GM08714 (cell line): Measurements from ENCODE around the gene PCDH9.

Source experiments
- H3K4me3 ChIP-seq: fragments of 200-500 bp; sonication (Bioruptor generic); 2 replicates; pipeline ENCODE4 v1.5.1; 2014; ENCODE audit warnings: mild to moderate bottlenecking, low read length, inconsistent platforms
- ZNF274 ChIP-seq: IDR thresholded peaks from 2 replicates; pipeline ENCODE4 v1.6.1; 2012; ENCODE audit warnings: mild to moderate bottlenecking, low read depth, low read length

The PCDH9 gene

GRCh38 chr13:67076378-67076777 is 153.8 kb downstream of the PCDH9 start:
- no peak for TF ChIP-seq ZNF274
- H3K4me3 ChIP-seq, result no peak overlapping the region

DNA sequence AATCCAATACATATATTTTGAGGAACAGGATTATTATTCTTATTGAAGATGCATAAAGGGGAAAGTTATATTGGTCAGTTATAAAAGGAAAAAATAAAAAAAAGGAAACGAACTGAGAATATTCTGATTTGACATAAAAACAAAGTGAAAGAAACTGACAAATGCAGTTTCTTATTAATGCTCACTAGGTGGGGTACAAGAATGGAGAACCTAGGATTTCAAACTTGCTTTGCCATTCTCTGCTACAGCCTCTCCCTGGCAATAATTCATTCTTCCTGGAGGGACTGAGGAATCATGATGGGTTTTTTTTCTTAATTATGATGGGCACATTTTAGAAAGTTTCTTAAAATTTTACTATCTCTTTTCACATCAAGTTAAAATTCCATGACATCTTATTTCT is 154.9 kb downstream of the PCDH9 start:
- no peak for TF ChIP-seq ZNF274
- no peak overlapping the region for H3K4me3 ChIP-seq

DNA sequence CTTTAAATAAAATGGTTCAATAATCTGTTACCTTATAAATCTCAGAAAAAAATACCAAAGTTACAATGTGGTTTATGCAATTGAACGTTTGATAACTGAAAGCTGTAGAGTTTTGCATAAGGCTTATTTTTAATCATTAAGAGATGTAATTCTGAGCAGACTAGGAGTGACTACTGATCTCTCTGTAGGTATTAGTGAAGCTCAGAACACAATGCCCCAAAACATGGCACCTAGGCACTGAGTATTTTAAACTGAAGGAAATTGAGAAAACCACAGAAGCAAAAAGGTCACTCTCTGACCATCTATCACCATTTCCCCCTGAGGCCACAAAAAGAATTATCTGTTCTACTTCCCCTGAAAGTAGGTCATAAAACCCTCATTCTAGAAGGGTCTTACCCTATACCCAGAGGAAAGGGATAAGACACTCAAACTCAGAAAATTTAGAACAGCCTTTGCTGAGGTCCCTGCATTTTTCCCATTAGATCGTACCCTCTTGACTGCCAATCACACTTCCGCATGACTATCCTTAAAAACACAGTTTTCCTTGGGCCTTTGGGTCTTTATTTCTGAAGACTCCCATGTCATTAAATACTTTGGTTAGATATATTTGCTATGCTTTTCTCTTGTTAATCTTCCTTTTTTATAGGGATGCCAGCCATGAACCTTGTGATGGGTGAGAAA is 158.1 kb downstream of the PCDH9 start:
- no peak overlapping the region for H3K4me3 ChIP-seq
- no peak for TF ChIP-seq ZNF274

- no peak for TF ChIP-seq ZNF274
Observed at GRCh38 chr13:67070306-67070705, 159.8 kb downstream of the PCDH9 start.

GRCh38 chr13:67069117-67069767 is 160.9 kb downstream of the PCDH9 start:
- no peak for TF ChIP-seq ZNF274
- no peak overlapping the region for H3K4me3 ChIP-seq

More at GRCh38 chr13:67070306-67070705, 159.8 kb downstream of the PCDH9 start:
- no peak overlapping the region for H3K4me3 ChIP-seq

DNA sequence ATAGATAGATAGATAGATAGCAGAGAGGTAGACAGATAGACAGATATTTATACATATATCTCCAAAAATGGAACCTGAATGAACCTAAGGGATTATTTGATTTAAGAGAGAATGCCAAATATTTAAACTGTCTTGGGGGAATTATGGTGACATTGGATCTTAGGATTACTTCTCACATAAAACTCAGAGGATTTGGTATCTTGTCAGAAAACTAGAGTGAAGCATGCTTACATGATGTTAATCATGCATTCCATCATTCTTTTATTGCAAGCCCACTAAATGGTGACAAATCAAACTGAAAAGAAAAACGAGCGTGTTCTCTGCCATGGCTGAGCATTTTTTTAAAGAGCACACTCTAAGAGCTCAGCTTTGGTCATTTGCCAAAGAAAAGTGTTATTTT is 165.2 kb downstream of the PCDH9 start:
- no peak for TF ChIP-seq ZNF274
- H3K4me3 ChIP-seq, result no peak overlapping the region

GRCh38 chr13:67063036-67063435 is 167.1 kb downstream of the PCDH9 start:
- TF ChIP-seq ZNF274, result no peak

GRCh38 chr13:67062160-67062559 is 168.0 kb downstream of the PCDH9 start:
- TF ChIP-seq ZNF274, result no peak

More at GRCh38 chr13:67063036-67063435, 167.1 kb downstream of the PCDH9 start:
- H3K4me3 ChIP-seq, result no peak overlapping the region

GRCh38 chr13:67061750-67062149 is 168.4 kb downstream of the PCDH9 start:
- TF ChIP-seq ZNF274, result no peak
- no peak overlapping the region for H3K4me3 ChIP-seq

More at GRCh38 chr13:67062160-67062559, 168.0 kb downstream of the PCDH9 start:
- no peak overlapping the region for H3K4me3 ChIP-seq

DNA sequence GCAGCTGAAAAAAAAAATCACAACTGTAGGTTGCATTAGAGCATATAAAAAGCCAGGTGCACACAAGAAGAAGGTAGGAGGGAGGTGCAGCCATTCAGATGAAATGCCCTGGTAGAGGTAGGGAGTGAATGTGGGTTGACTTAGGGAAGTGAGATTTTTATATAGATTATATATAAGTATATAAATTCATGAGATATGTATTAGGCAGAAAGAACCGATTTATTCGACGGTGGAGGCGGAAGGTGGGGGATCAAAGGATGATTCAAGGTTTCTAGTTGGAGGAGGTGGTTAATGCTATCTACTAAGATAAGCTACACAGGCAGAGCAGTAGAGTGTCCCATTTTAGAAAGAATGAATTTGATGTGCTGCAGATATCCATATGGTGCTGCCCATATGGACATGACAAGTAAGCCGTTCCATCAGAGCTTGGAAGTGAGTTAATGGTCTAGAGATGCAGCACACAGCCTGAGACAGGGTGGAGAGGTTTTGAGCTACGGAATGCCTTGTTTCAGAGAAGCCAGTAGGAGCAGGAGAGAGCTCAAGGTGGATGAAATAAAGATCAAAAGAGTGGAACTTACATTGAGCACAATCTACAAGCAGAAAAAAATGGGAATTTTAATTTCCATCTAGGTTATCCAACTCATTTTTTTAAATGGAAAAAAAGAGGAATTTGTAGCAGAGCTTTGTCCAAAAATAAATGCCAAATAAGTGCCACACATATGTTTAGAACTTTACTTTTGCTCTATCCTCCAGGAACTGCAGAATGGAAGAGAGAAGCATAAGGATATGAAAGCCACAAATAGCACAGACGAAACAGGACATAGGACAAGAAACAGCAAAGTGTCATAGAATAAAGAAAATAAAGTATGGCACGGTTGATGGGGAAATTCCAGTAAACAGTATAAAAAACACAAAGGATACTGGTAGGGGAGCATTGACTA is 177.3 kb downstream of the PCDH9 start:
- TF ChIP-seq ZNF274, result no peak

GRCh38 chr13:67049744-67050143 is 180.4 kb downstream of the PCDH9 start:
- no peak for TF ChIP-seq ZNF274
- H3K4me3 ChIP-seq, result no peak overlapping the region

More for the DNA sequence above, 177.3 kb downstream of the PCDH9 start:
- H3K4me3 ChIP-seq, result no peak overlapping the region

DNA sequence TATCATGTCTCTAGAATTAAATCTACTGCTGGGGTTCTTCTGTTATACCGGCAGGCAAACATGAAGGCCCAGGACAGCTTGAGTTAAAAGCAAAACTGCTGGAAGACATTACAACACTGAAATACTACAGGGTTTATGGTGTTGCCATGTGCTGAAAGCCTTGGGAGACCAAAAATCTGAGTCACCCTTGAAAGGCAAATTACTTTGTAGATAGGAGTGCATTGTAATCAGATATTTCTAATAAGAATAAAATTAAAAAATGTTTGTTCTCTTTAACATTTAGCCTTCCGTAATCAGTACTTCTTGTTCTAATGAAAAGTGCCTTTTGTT is 181.3 kb downstream of the PCDH9 start:
- TF ChIP-seq ZNF274, result no peak
- H3K4me3 ChIP-seq, result no peak overlapping the region

DNA sequence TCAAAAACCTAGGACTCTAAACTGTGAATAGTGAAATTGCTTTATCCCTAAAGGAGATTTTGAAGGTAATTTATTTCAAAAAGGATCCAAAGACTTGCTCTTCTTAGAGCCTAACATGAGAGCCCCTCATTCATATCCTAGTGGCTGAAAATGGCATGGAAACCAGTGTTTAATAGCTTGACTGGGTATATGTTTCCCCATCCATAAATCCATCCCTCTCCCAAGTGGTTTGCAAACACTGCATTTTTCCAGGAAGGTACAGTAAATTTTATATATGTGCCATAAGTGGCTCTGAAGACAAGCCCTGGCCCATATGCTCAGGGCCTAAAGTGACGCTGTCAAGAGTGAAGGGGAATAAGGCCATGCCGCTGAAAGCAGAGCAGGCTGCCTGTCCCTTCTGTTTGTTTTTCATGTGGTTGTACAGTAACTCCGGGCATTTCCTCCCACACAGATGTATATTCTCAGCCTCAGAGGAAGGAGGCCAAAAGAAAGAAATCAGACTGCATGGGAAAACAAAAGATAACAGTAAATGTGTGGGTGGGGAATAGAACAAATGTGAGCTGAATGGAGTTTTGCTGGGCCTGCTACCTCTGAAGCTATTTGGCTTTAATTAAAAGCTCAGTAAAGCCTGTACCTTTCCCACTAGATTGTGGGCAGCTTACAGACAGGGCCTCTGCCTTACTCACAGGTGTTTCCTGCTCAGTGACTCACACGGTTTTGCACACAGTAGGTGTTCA is 181.9 kb downstream of the PCDH9 start:
- no peak for TF ChIP-seq ZNF274

GRCh38 chr13:67045357-67045756 is 184.8 kb downstream of the PCDH9 start:
- H3K4me3 ChIP-seq, result no peak overlapping the region
- TF ChIP-seq ZNF274, result no peak

More for the DNA sequence above, 181.9 kb downstream of the PCDH9 start:
- H3K4me3 ChIP-seq, result no peak overlapping the region
